GM23248 (cell line): ENCODE measurements around the gene METTL22.

Experiments used
- EZH2 ChIP-seq: fragments of 200-600 bp; sonication (generic); IDR thresholded peaks from 2 replicates; pipeline ENCODE4 v1.6.1; 2018; ENCODE audit warnings: antibody characterized with exemption, mild to moderate bottlenecking; ENCODE audit not compliant: insufficient read depth, poor library complexity, severe bottlenecking
- EZH2phosphoT487 ChIP-seq: fragments of 200-600 bp; sonication (generic); IDR thresholded peaks from 2 replicates; pipeline ENCODE4 v1.6.1; 2018; ENCODE audit warnings: antibody characterized with exemption, moderate library complexity, mild to moderate bottlenecking, low read depth; ENCODE audit not compliant: insufficient read depth

DNA sequence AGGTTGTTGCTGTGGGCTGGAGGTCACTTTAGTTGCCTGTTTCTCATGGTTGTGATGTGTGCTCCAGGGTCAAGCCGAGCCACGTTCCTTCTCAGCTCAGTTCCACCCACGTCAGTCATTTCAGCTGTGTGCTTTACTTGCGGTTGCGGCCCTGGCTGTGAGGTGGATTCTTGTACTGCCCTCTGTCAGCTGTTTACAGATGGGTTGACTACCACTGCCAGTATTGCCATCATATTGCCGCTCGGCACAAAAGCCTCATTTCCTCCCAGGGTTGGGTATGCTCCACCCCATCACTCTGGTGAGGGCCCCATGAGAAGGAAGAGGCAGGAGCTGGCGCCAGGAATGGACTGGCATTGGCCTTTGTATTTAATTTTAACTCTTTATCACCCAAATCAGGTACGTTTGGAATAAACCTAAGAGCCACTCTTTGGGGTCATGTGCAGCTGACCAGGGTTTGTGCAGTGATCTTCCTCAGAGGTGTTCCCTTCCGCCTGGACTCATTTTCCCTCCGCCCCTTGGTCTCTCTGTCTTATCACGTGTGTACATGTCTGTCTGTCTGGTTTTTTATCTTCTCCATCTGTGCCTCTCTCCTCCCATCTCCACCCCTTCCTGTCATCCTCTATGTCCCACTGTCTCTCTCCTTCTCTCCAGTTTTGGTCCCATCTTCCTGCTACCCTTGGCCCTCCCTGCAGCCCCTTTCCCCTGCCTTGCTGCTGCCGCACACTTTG lies 25.0 kb downstream of the METTL22 start:
- TF ChIP-seq EZH2, result no peak
- TF ChIP-seq EZH2phosphoT487, result no peak
